Measurements from ENCODE around the gene RNF113B. TPM values are rescaled to one million over a fixed set of nuclear protein-coding genes. Genes with fewer than 3 reads are reported as not detected.

RNF113B gene
- total RNA-seq = not detected in 2 replicates
- 0.94 TPM in 1 of 2 replicates, not detected in the other for polyA plus RNA-seq

- Histone ChIP-seq H3K4me1 (ENCODE audit: insufficient read depth) (peaks cover 32% of the 10 kb centered on the region), H3K27me3 (no peaks in the 10 kb centered on the region), H3K9me2 (replicated peaks; ENCODE audit: insufficient read depth) (no peaks in the 10 kb centered on the region), H4K20me1 (ENCODE audit: insufficient read depth, poor library complexity, severe bottlenecking) (peaks cover 5% of the 10 kb centered on the region), H3K36me3 (replicated peaks; ENCODE audit: insufficient read depth, low read depth) (no peaks in the 10 kb centered on the region), H3K4me3 (no peak within 1 kb of the TSS), H3K4me2 (no peak within 1 kb of the TSS), H3K9me3 (ENCODE audit: low read depth) (no peaks in the 10 kb centered on the region), H2AFZ (no peak within 1 kb of the TSS), H3K27ac (no peak within 1 kb of the TSS), H3K79me2 (peaks cover 84% of the 10 kb centered on the region)
- WGBS (ENCODE audit: low lambda C conversion rate, missing lambda C conversion rate) = 95% methylated on average over 51 of the region's 58 CpGs
- no peak for TF ChIP-seq EZH2phosphoT487 (IDR thresholded peaks at IDR 0.05; ENCODE audit: low read depth, severe bottlenecking, unreplicated experiment)
- TF ChIP-seq, protein P1, sequence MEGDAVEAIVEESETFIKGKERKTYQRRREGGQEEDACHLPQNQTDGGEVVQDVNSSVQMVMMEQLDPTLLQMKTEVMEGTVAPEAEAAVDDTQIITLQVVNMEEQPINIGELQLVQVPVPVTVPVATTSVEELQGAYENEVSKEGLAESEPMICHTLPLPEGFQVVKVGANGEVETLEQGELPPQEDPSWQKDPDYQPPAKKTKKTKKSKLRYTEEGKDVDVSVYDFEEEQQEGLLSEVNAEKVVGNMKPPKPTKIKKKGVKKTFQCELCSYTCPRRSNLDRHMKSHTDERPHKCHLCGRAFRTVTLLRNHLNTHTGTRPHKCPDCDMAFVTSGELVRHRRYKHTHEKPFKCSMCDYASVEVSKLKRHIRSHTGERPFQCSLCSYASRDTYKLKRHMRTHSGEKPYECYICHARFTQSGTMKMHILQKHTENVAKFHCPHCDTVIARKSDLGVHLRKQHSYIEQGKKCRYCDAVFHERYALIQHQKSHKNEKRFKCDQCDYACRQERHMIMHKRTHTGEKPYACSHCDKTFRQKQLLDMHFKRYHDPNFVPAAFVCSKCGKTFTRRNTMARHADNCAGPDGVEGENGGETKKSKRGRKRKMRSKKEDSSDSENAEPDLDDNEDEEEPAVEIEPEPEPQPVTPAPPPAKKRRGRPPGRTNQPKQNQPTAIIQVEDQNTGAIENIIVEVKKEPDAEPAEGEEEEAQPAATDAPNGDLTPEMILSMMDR (IDR thresholded peaks at IDR 0.05; ENCODE audit: poor library complexity) = no peak
- TF ChIP-seq EZH2 (IDR thresholded peaks at IDR 0.05; ENCODE audit: borderline replicate concordance) = no peak
- no peak for DNase-seq (ENCODE audit: low spot score)
Observed at GRCh38 chr13:98176777-98177608, at the start of gene RNF113B. RNF113B (minus strand) TSS chr13:98177269; CDS start chr13:98177236, 33 bp downstream.

- Histone ChIP-seq H3K9me2 (replicated peaks; ENCODE audit: insufficient read depth) (no peaks in the 10 kb centered on the region), H3K79me2 (peaks cover 75% of the 10 kb centered on the region)
- WGBS (ENCODE audit: low lambda C conversion rate, missing lambda C conversion rate) = 92% methylated on average over 5 of the region's 5 CpGs
Observed at GRCh38 chr13:98226496-98226895, 49.4 kb upstream of the RNF113B start.

DNA sequence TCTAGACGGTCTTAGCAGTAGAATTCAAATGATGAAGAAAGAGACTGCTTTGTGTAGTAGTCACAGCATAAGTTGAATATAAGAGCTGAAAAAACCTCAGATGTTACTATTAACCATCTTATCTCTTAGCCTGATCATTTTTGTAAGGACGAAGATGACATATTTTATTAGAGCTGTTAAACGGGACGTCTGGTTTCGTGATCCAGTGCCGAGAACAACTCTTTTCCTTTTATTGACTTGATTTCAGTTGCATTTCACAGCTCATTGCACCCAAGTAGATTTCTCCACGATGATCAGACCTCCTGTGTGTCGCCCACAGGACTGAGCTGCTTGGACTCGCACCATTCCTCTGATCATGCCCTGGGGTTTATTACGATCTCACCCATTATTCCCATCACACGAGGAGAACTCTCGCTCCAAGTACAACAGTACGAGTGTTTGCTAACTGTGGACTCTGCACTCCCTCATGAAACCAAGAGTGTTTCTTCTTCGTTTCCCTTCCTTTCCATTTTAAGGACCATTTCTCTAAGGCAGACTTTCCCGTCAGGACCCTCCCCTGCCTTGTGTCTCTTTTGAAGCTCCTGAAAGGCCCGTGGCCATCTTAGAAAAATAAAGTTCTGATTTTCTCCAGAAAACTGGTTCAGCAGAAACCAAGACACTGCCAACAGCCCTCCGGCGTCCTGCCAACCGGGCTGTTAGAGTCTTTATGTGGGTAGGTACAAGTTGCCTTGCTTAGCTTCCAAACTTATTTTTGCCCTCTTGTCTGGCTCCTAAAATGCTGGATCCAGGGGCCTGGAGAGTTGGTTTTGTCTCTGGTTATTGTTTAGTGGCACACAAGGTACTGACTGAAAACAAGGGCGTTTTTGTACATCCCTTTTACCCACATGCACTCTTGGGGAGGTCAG lies 48.2 kb upstream of the RNF113B start:
- H3K79me2 ChIP-seq = peaks cover 74% of the 10 kb centered on the region
- H2AFZ ChIP-seq = no peak overlapping the region
- H3K36me3 ChIP-seq (replicated peaks; ENCODE audit: insufficient read depth, low read depth) = no peaks in the 10 kb centered on the region
- no peaks in the 10 kb centered on the region for H3K27me3 ChIP-seq
- no peak for DNase-seq (ENCODE audit: low spot score)
- no peaks in the 10 kb centered on the region for H3K9me3 ChIP-seq (ENCODE audit: low read depth)
- no peak overlapping the region for H3K4me2 ChIP-seq
- peaks cover 14% of the 10 kb centered on the region for H3K4me1 ChIP-seq (ENCODE audit: insufficient read depth)
- TF ChIP-seq EZH2 (IDR thresholded peaks at IDR 0.05; ENCODE audit: borderline replicate concordance) = no peak
- TF ChIP-seq, protein P1 (IDR thresholded peaks at IDR 0.05; ENCODE audit: poor library complexity) = no peak
- no peak for TF ChIP-seq EZH2phosphoT487 (IDR thresholded peaks at IDR 0.05; ENCODE audit: low read depth, severe bottlenecking, unreplicated experiment)
- H3K4me3 ChIP-seq = no peak overlapping the region
- WGBS (ENCODE audit: low lambda C conversion rate, missing lambda C conversion rate) = 83% methylated on average over 20 of the region's 20 CpGs
- H4K20me1 ChIP-seq (ENCODE audit: insufficient read depth, poor library complexity, severe bottlenecking) = no peaks in the 10 kb centered on the region
- no peak overlapping the region for H3K27ac ChIP-seq
- H3K9me2 ChIP-seq (replicated peaks; ENCODE audit: insufficient read depth) = no peaks in the 10 kb centered on the region

More at GRCh38 chr13:98226496-98226895, 49.4 kb upstream of the RNF113B start:
- no peak overlapping the region for H3K4me2 ChIP-seq
- DNase-seq (ENCODE audit: low spot score) = no peak
- H3K4me1 ChIP-seq (ENCODE audit: insufficient read depth) = peaks cover 3% of the 10 kb centered on the region
- TF ChIP-seq EZH2phosphoT487 (IDR thresholded peaks at IDR 0.05; ENCODE audit: low read depth, severe bottlenecking, unreplicated experiment) = no peak
- H3K27me3 ChIP-seq = no peaks in the 10 kb centered on the region
- no peak overlapping the region for H2AFZ ChIP-seq
- no peaks in the 10 kb centered on the region for H3K9me3 ChIP-seq (ENCODE audit: low read depth)
- H3K27ac ChIP-seq = no peak overlapping the region
- H3K4me3 ChIP-seq = no peak overlapping the region
- H3K36me3 ChIP-seq (replicated peaks; ENCODE audit: insufficient read depth, low read depth) = no peaks in the 10 kb centered on the region
- no peaks in the 10 kb centered on the region for H4K20me1 ChIP-seq (ENCODE audit: insufficient read depth, poor library complexity, severe bottlenecking)
